ENCODE data around the gene MIA3. TPM values are rescaled to one million over a fixed set of nuclear protein-coding genes. Genes with fewer than 3 reads are reported as not detected.
A peak's percentile ranks its signal among the peaks of the same experiment; 100 is the strongest.

MIA3 gene
- 10 to 100 TPM; 48.3 to 48.7 TPM for total RNA-seq

DNA sequence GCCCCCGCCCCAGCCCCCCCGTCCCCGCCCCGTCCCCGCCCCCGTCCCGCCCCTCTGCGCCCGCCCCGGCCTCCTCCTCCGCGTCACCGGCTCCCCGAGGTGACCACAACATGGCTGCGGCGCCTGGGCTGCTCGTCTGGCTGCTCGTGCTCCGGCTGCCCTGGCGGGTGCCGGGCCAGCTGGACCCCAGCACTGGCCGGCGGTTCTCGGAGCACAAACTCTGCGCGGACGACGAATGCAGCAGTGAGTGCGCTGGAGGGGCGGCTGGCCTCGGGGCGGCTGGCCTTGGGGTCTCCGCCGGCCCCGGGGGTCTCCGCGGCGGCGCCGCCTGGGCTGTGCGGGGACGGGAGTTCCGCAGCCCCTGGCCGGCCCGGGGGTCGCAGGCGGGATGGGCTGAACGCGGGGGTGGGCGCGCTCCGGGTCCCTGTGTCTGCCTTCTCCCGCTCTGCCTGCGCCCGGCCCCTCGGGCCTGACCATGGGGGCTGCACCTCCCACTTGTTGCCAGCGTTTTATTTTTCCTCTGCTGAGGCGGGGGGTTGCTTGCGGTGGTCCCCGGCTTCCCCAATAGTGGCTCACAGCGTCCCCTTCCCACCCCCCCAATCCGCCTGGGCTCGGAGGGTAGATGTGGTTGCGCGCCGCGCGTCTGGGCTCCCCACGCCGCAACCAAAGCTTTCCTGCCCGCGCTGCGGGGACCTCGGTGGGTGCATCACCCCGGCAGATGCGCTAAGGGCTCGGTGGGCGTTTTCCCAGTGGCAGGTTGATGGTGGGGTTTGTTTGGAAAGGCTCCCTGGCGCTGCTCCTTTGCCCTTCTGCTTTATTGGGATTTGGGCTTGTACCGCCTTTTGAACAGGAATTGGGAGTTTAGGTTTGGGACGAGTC lies at the start of gene MIA3:
Gene MIA3 (plus strand): TSS at position 97 of the 879 bp plus-strand sequence. CDS start 14 bp downstream, at position 111.
- Mint-ChIP-seq H3K27me3 (peaks cover 24% of the 10 kb centered on the region), H3K9me3 (no peaks in the 10 kb centered on the region), H3K4me1 (peaks cover 24% of the 10 kb centered on the region), H3K4me3 (peak within 1 kb of the TSS; percentile 77), H3K36me3 (ENCODE audit: low read depth) (peaks cover 10% of the 10 kb centered on the region), H3K27ac (peak within 1 kb of the TSS; percentile 67)
- peak; percentile 83 for DNase-seq
- CTCF ChIA-PET: interaction anchor here (1.9 to 5.0 kb wide), 2 partner anchors 15 to 29 kb away, joined by 7 to 34 read pairs; partner anchors contain the start of gene TAF1A
- POLR2A ChIA-PET: interaction anchor here (0.6 to 4.0 kb wide), 5 partner anchors 16 to 39 kb away, joined by 3 to 19 read pairs (median 11); partner anchors contain the start of gene TAF1A

- H3K4me3 Mint-ChIP-seq: no peak overlapping the region
- H3K27me3 Mint-ChIP-seq: no peaks in the 10 kb centered on the region
- peaks cover 61% of the 10 kb centered on the region for H3K36me3 Mint-ChIP-seq (ENCODE audit: low read depth)
- peaks cover 7% of the 10 kb centered on the region for H3K9me3 Mint-ChIP-seq
- ChIA-PET CTCF (no interaction called here), POLR2A (no interaction called here)
- H3K27ac Mint-ChIP-seq: no peak overlapping the region
- H3K4me1 Mint-ChIP-seq: no peaks in the 10 kb centered on the region
- no peak for DNase-seq
Measured at GRCh38 chr1:222570837-222571236, 47.1 kb upstream of the MIA3 start.

DNA sequence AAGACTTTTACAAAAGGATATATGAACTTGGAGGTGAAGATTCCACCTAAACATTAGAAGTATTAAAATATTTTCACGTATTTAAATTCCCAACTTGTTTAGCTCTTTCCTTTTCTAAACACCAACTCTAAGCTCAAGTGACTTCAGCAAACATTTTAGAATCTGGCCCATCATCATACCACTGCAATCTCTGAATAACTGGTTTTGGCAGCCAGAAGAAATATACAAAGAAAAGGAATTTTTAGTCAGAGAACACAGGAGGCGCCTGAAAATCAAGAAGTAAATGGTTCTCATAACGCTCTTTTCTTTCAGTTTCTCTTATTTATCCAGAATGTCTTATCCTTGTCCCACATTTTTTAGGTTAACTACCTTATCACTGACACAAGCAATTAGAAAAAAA lies 38.6 kb upstream of the MIA3 start:
- Mint-ChIP-seq H3K4me3 (no peak overlapping the region), H3K36me3 (ENCODE audit: low read depth) (peaks cover 48% of the 10 kb centered on the region), H3K27ac (no peak overlapping the region), H3K4me1 (peaks cover 4% of the 10 kb centered on the region), H3K9me3 (no peaks in the 10 kb centered on the region), H3K27me3 (no peaks in the 10 kb centered on the region)
- no peak for DNase-seq
- ChIA-PET CTCF (no interaction called here), POLR2A (interaction anchor here (1.0 kb wide), 1 partner anchor 39 kb away, joined by 3 read pairs; no protein-coding TSS in a partner anchor)

DNA sequence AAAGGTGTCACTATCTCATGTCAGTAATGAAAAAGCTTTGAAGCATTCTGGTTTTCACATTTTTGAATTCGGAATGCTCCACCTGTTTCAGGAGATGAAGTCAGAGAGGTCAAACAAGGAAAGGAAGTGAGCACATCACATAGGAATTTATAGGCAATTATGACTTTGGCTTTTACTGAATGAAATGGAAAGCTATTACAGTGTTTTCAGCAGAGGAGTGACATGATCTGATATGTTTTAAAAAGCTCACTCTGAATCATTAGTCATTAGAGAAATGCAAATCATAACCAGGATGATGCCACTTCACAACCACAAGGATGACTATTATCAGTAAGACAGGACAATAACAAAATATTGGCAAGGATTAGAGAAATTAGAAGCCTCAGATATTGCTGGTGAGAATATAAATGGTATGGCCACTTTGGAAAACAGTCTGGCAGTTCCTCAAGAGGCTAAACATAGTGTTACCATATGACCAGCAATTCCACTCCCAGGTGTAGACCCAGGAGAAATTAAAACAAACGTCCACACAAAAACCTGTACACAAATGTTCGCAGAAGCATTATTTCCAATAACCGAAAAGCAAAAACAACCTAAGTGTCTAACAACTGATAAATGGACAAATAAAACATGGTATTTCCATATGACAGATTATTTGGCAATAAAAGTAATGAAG lies 35.7 kb upstream of the MIA3 start:
- POLR2A ChIA-PET: interaction anchor here (0.7 kb wide), 1 partner anchor 63 kb away, joined by 3 read pairs; no protein-coding TSS in a partner anchor
- Mint-ChIP-seq H3K27me3 (no peaks in the 10 kb centered on the region), H3K9me3 (no peaks in the 10 kb centered on the region), H3K4me1 (peaks cover 16% of the 10 kb centered on the region), H3K36me3 (ENCODE audit: low read depth) (peaks cover 41% of the 10 kb centered on the region), H3K27ac (no peak overlapping the region), H3K4me3 (no peak overlapping the region)
- CTCF ChIA-PET: no interaction called here
- DNase-seq: no peak

DNA sequence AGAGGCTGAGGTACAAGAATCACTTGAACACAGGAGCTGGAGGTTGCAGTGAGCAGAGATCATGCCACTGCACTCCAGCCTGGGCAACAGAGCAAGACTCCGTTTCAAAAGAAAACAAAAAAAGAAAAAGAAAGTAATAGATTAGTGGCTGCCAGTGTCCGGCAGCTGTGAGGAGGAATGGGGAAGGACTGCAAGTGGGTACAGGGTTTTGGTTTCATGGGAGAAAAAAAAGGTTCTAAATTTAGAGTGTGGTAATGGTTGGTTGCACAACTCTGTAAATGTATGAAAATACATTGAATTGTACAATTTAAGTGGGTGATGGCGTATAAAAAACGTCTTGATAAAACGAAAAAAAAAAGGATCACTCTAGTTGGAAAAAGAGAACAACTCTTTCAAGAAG lies 34.8 kb upstream of the MIA3 start:
- Mint-ChIP-seq H3K36me3 (ENCODE audit: low read depth) (peaks cover 39% of the 10 kb centered on the region), H3K4me3 (no peak overlapping the region), H3K27ac (no peak overlapping the region), H3K4me1 (peaks cover 22% of the 10 kb centered on the region), H3K27me3 (no peaks in the 10 kb centered on the region), H3K9me3 (no peaks in the 10 kb centered on the region)
- POLR2A ChIA-PET: no interaction called here
- DNase-seq: no peak
- CTCF ChIA-PET: no interaction called here

DNA sequence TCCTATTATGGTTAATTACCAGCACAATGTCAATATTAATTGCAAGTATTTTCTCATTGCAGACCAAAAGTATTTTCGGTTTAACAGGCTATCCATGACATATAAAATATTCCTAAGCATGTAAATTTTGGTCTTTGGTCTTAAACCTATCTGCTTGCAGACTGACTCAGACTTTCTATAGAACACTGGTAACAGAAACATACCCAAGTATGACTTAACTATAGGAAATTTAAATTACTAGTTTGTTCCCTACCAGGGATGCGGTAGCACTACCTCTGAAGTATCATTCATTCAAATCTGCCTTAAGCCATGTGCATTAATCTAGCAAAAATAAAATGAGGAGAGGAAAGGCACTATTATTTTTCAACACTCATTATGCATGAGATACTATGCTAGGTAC lies 31.1 kb upstream of the MIA3 start:
- ChIA-PET CTCF (no interaction called here), POLR2A (no interaction called here)
- H3K9me3 Mint-ChIP-seq: no peaks in the 10 kb centered on the region
- H3K27ac Mint-ChIP-seq: no peak overlapping the region
- H3K27me3 Mint-ChIP-seq: no peaks in the 10 kb centered on the region
- DNase-seq: no peak
- H3K4me3 Mint-ChIP-seq: no peak overlapping the region
- H3K36me3 Mint-ChIP-seq (ENCODE audit: low read depth): peaks cover 29% of the 10 kb centered on the region
- H3K4me1 Mint-ChIP-seq: peaks cover 45% of the 10 kb centered on the region

- H3K4me3 Mint-ChIP-seq: peak overlapping the region; percentile 16
- H3K9me3 Mint-ChIP-seq: no peaks in the 10 kb centered on the region
Measured at GRCh38 chr1:222588135-222588534, 29.8 kb upstream of the MIA3 start.

DNA sequence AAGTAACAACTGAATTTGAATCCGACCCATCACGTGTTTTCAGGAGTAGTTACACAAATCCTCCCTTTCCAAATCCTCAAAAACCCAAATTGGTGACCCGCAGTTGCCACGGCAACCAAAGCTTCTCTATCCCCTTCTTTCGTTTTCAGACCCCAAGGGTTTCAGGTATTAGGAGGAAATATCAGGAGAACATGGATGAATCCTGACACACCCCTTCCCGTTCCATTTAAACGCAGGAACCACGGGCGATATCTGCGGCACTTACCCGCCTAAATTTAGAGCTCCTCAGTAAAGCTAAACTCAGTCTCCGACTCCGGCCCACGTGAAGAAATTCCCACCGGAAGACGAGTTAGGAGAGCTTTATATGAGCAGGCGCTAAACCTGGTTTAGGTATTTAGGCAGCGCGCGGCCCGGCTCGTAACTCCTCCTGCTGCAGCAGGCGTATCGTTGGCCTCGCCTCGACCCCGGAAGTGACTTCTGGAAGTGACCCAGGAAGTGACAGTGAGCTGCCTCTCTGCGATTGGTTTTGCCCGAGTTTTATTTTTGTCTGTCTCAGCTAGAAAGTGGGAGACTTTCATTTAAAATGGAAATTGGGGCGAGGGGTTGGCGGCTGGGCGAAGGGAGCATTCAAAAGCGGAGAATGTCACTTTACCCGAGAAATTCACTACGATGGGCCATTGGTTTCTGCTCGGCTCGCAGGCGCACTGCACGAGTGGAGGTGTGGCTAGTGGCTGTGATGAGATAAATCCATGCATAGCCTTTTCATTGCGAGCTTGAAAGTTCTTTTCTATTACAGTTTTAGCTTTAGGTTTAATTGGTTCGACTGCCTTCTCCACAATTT lies 28.2 kb upstream of the MIA3 start, which contains the start of gene TAF1A:
Gene TAF1A (minus strand): TSS at position 472 of the 841 bp plus-strand sequence.
- Mint-ChIP-seq H3K27me3 (no peaks in the 10 kb centered on the region), H3K36me3 (ENCODE audit: low read depth) (peaks cover 10% of the 10 kb centered on the region), H3K27ac (peak within 1 kb of the TSS; percentile 87), H3K4me1 (peaks cover 42% of the 10 kb centered on the region), H3K4me3 (peak within 1 kb of the TSS; percentile 93), H3K9me3 (no peaks in the 10 kb centered on the region)
- DNase-seq: peak; percentile 89
- ChIA-PET POLR2A (interaction anchor here (0.8 to 2.5 kb wide), 14 partner anchors 9 to 134 kb away, joined by 3 to 20 read pairs (median 4); partner anchors contain the start of genes AIDA, BROX and MIA3), CTCF (interaction anchor here (1.2 to 3.0 kb wide), 4 partner anchors 30 to 124 kb away, joined by 5 to 20 read pairs (median 8); partner anchors contain the start of genes AIDA and BROX)

More at GRCh38 chr1:222588135-222588534, 29.8 kb upstream of the MIA3 start:
- no peak overlapping the region for H3K27ac Mint-ChIP-seq
- DNase-seq: no peak
- H3K36me3 Mint-ChIP-seq (ENCODE audit: low read depth): peaks cover 17% of the 10 kb centered on the region
- ChIA-PET POLR2A (interaction anchor here (2.5 kb wide), 1 partner anchor 27 kb away, joined by 7 read pairs; no protein-coding TSS in a partner anchor), CTCF (interaction anchor here (1.9 kb wide), 1 partner anchor 31 kb away, joined by 7 read pairs; no protein-coding TSS in a partner anchor)
- H3K4me1 Mint-ChIP-seq: peaks cover 42% of the 10 kb centered on the region
- H3K27me3 Mint-ChIP-seq: no peaks in the 10 kb centered on the region

GRCh38 chr1:222592171-222592570 lies 25.7 kb upstream of the MIA3 start:
- Mint-ChIP-seq H3K9me3 (no peaks in the 10 kb centered on the region), H3K27me3 (no peaks in the 10 kb centered on the region), H3K4me3 (no peak overlapping the region), H3K27ac (no peak overlapping the region), H3K4me1 (peaks cover 30% of the 10 kb centered on the region), H3K36me3 (ENCODE audit: low read depth) (peaks cover 2% of the 10 kb centered on the region)
- DNase-seq: no peak
- CTCF ChIA-PET: interaction anchor here (0.6 kb wide), 1 partner anchor 965 kb away, joined by 3 read pairs; no protein-coding TSS in a partner anchor
- POLR2A ChIA-PET: no interaction called here

- Mint-ChIP-seq H3K27me3 (no peaks in the 10 kb centered on the region), H3K4me3 (no peak overlapping the region), H3K36me3 (ENCODE audit: low read depth) (no peaks in the 10 kb centered on the region), H3K27ac (no peak overlapping the region), H3K9me3 (no peaks in the 10 kb centered on the region), H3K4me1 (peaks cover 7% of the 10 kb centered on the region)
- no peak for DNase-seq
- POLR2A ChIA-PET: interaction anchor here (1.1 kb wide), 1 partner anchor 853 kb away, joined by 4 read pairs; no protein-coding TSS in a partner anchor
- CTCF ChIA-PET: no interaction called here
Measured at GRCh38 chr1:222594789-222595188, 23.1 kb upstream of the MIA3 start.

DNA sequence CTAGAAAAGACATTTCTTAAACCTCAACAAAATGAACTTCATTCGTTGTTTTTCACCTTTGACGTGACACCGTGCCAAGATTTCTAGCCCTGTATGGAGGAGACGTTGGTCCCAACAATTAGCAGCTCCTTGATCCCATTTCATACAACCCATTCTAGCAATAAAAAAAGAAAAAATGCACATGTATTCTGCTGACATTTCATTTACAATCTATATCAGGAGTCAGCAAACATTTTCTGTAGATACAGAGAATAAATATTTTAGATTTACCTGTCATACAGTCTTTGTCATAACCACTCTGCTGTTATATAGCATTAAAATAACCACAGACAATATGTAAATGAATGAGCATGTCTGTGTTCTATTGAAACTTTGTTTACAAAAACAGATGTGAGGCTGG lies 21.2 kb upstream of the MIA3 start:
- Mint-ChIP-seq H3K9me3 (no peaks in the 10 kb centered on the region), H3K4me3 (no peak overlapping the region), H3K27me3 (peaks cover 2% of the 10 kb centered on the region), H3K4me1 (peaks cover 1% of the 10 kb centered on the region), H3K36me3 (ENCODE audit: low read depth) (no peaks in the 10 kb centered on the region), H3K27ac (no peak overlapping the region)
- ChIA-PET CTCF (no interaction called here), POLR2A (no interaction called here)
- DNase-seq: no peak

GRCh38 chr1:222600281-222600680 lies 17.6 kb upstream of the MIA3 start:
- no peak overlapping the region for H3K4me3 Mint-ChIP-seq
- no peaks in the 10 kb centered on the region for H3K36me3 Mint-ChIP-seq (ENCODE audit: low read depth)
- no peak for DNase-seq
- H3K27me3 Mint-ChIP-seq: peaks cover 5% of the 10 kb centered on the region
- CTCF ChIA-PET: no interaction called here
- POLR2A ChIA-PET: interaction anchor here (1.2 kb wide), 1 partner anchor 10 kb away, joined by 3 read pairs; the partner anchor contains the start of gene TAF1A
- H3K9me3 Mint-ChIP-seq: no peaks in the 10 kb centered on the region
- no peak overlapping the region for H3K27ac Mint-ChIP-seq
- H3K4me1 Mint-ChIP-seq: peaks cover 1% of the 10 kb centered on the region

Measured in activated CD4-positive, alpha-beta memory T cell treated with anti-CD3 and anti-CD28 coated beads, Interleukin-2, amount 10 ng/mL, durations not matched to agents 7 days and 5 days (primary cell).